Occipital lobe (tissue), 2 donors: ENCODE data around the gene SERPINA3. TPM values are rescaled to one million over a fixed set of nuclear protein-coding genes. Genes with fewer than 3 reads are reported as not detected.

Experiments used
- DNase-seq: peaks from one replicate; lab custom pipeline; 2025; lab: John Stamatoyannopoulos, UW
- total RNA-seq: library from RNA; depleted of rRNA; stranded (reverse); fragments of >200 nt; gene quantifications from one replicate; pipeline ENCODE4 v1.2.3, GENCODE V29; 2014

SERPINA3 gene
- total RNA-seq, 1 donor from 2014 or later: 0.94 TPM

- no peak for DNase-seq
These were observed 676 bp downstream of the SERPINA3 start for GRCh38 chr14:94612580-94613554.

GRCh38 chr14:94613720-94614644 is 1.8 kb downstream of the SERPINA3 start:
- no peak for DNase-seq

GRCh38 chr14:94614802-94615201 is 2.6 kb downstream of the SERPINA3 start:
- DNase-seq: no peak

- no peak for DNase-seq
These were observed 3.1 kb downstream of the SERPINA3 start for GRCh38 chr14:94615254-94615653.

- DNase-seq: no peak
These were observed 3.8 kb downstream of the SERPINA3 start for GRCh38 chr14:94615823-94616570.

GRCh38 chr14:94617366-94617941 is 5.3 kb downstream of the SERPINA3 start:
- no peak for DNase-seq

GRCh38 chr14:94617988-94618822 is 6.0 kb downstream of the SERPINA3 start:
- DNase-seq: no peak

- no peak for DNase-seq
These were observed 7.1 kb downstream of the SERPINA3 start for GRCh38 chr14:94619297-94619696.

GRCh38 chr14:94620597-94620996 is 8.4 kb downstream of the SERPINA3 start:
- DNase-seq: no peak

GRCh38 chr14:94621358-94622134 is 9.4 kb downstream of the SERPINA3 start:
- no peak for DNase-seq

- DNase-seq: no peak
These were observed 10.6 kb downstream of the SERPINA3 start for GRCh38 chr14:94622653-94623421.

- no peak for DNase-seq
These were observed 11.2 kb downstream of the SERPINA3 start for GRCh38 chr14:94623422-94623809.

GRCh38 chr14:94623856-94624499 is 11.8 kb downstream of the SERPINA3 start:
- no peak for DNase-seq

- DNase-seq: no peak
These were observed 12.6 kb downstream of the SERPINA3 start for GRCh38 chr14:94624537-94625352.

- DNase-seq: no peak
These were observed 13.1 kb downstream of the SERPINA3 start for GRCh38 chr14:94625353-94625635.

- no peak for DNase-seq
These were observed 16.4 kb downstream of the SERPINA3 start for GRCh38 chr14:94628578-94628977.

GRCh38 chr14:94630396-94630795 is 18.2 kb downstream of the SERPINA3 start:
- no peak for DNase-seq
